AG04449 (cell line): ENCODE data around the gene TRAPPC2L.

Experiments
- CTCF ChIA-PET: fragments of 350-600 bp; formaldehyde crosslinking; extraction: SDS; loops from one replicate; lab custom pipeline; 2021; ENCODE audit warnings: antibody characterized with exemption; lab: Yijun Ruan, JAX
- POLR2A ChIA-PET: fragments of 400-600, 350-600 bp; formaldehyde crosslinking; extraction: SDS; loops from one replicate; lab custom pipeline; 2020; ENCODE audit warnings: antibody characterized with exemption, inconsistent platforms; lab: Yijun Ruan, JAX
- DNase-seq: peaks from one replicate; pipeline ENCODE4 v3.0.0-alpha.2; 2010; ENCODE audit warnings: low read depth, low spot score
- H3K4me3 ChIP-seq: 2 replicates; pipeline ENCODE4 v1.5.1; 2011; ENCODE audit warnings: low read depth, mild to moderate bottlenecking, control low read depth, low read length
- TF ChIP-seq, protein P1 (sequence below): IDR thresholded peaks from one replicate; pipeline ENCODE4 v1.5.1; 2011; ENCODE audit warnings: mild to moderate bottlenecking, moderate library complexity, low read length, control low read depth, inconsistent platforms; ENCODE audit not compliant: insufficient read depth; ENCODE audit errors: missing control alignments

Gene TRAPPC2L

DNA sequence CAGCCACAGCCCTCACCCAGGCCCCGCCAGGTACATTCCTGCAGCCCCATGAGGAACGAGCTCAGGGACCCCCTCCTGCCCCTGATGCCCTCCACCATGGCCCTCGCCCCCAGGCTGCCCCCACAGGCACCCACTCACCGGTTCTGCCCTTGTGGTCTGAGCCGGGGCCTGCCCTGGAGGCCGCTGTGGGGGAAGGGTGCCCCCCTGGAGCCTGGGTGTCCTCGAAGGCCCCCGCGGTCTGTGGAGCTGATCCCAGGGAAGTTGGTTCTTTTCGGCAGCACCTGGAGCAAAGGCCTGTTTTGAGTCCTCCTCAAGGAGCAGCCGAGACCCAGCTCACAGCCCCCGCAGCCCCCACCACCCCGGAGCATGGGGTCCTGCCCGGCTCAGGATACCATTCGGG is 7.2 kb downstream of the TRAPPC2L start:
- no peak for DNase-seq
- ChIA-PET CTCF (interaction anchor here (0.7 to 1.1 kb wide), 3 partner anchors 23 to 303 kb away, joined by 3 read pairs; no protein-coding TSS in a partner anchor), POLR2A (no interaction called here)
- TF ChIP-seq, protein P1, sequence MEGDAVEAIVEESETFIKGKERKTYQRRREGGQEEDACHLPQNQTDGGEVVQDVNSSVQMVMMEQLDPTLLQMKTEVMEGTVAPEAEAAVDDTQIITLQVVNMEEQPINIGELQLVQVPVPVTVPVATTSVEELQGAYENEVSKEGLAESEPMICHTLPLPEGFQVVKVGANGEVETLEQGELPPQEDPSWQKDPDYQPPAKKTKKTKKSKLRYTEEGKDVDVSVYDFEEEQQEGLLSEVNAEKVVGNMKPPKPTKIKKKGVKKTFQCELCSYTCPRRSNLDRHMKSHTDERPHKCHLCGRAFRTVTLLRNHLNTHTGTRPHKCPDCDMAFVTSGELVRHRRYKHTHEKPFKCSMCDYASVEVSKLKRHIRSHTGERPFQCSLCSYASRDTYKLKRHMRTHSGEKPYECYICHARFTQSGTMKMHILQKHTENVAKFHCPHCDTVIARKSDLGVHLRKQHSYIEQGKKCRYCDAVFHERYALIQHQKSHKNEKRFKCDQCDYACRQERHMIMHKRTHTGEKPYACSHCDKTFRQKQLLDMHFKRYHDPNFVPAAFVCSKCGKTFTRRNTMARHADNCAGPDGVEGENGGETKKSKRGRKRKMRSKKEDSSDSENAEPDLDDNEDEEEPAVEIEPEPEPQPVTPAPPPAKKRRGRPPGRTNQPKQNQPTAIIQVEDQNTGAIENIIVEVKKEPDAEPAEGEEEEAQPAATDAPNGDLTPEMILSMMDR, result no peak
- no peak overlapping the region for H3K4me3 ChIP-seq

DNA sequence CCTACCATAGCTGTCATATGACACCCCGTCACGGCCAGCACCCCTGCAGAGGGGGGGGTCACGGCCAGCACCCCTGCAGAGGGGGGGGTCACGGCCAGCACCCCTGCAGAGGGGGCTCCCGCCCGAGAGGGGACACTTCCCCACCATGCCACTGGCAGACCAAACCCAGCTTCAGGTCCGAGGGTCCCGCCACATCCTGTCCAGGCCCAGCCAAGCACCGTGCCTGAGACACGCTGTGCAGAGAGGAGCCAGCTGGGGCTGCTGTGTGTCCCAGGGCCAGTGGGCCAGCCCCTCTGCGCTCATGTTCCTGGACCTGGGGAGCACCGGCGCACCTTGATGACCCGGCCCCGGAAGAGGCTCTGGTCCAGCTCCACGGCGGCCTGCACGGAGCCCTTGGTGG is 7.6 kb downstream of the TRAPPC2L start:
- ChIA-PET CTCF (interaction anchor here (0.7 to 1.2 kb wide), 4 partner anchors 23 to 352 kb away, joined by 3 to 4 read pairs (median 3); no protein-coding TSS in a partner anchor), POLR2A (no interaction called here)
- TF ChIP-seq, protein P1, result no peak
- H3K4me3 ChIP-seq, result no peak overlapping the region
- no peak for DNase-seq

DNA sequence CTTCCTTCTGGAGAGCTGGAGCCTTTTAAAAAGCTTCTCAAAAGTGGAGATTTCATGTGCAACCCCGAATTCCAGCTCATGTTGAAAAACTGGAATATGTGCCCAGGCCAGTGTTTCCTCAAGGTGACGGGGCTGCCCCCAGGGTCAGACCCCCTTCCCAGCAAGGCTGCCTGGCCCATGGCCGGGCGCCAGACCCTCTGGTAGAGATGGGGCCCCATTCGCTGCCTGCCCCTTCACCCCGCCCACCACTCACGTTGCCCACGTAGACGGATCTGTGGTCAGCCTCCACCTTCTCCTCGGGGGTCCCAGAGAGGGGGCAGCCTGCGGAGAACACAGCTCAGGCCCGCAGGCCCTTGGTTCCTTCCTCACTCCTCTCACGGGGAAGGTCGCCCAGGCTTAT is 8.4 kb downstream of the TRAPPC2L start:
- ChIA-PET POLR2A (no interaction called here), CTCF (interaction anchor here (1.2 kb wide), 1 partner anchor 351 kb away, joined by 4 read pairs; no protein-coding TSS in a partner anchor)
- DNase-seq, result no peak
- TF ChIP-seq, protein P1, result no peak
- no peak overlapping the region for H3K4me3 ChIP-seq

DNA sequence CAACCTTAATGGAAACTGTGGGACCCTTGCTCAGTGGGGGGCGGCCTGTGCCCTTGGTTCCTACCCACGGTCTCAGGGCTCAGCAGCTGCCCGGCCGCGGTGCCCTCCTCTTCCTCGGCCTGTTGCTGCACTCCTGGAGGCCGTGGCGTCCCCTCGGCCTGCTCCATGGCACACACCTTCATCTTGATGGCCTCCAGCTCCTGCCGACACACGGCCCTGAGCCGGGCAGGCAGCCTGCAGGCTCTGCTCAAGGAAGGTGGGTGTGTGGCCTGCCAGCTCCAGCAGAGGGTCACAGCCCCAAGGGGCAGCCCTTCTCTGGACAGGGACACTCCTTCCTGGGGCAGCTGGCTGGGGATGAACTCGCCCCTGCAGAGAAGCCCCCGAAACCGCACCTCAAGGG is 8.8 kb downstream of the TRAPPC2L start:
- H3K4me3 ChIP-seq, result no peak overlapping the region
- POLR2A ChIA-PET, result no interaction called here
- CTCF ChIA-PET, result interaction anchor here (1.2 to 1.5 kb wide), 2 partner anchors 8 to 351 kb away, joined by 4 read pairs; no protein-coding TSS in a partner anchor
- TF ChIP-seq, protein P1, result no peak
- DNase-seq, result no peak

DNA sequence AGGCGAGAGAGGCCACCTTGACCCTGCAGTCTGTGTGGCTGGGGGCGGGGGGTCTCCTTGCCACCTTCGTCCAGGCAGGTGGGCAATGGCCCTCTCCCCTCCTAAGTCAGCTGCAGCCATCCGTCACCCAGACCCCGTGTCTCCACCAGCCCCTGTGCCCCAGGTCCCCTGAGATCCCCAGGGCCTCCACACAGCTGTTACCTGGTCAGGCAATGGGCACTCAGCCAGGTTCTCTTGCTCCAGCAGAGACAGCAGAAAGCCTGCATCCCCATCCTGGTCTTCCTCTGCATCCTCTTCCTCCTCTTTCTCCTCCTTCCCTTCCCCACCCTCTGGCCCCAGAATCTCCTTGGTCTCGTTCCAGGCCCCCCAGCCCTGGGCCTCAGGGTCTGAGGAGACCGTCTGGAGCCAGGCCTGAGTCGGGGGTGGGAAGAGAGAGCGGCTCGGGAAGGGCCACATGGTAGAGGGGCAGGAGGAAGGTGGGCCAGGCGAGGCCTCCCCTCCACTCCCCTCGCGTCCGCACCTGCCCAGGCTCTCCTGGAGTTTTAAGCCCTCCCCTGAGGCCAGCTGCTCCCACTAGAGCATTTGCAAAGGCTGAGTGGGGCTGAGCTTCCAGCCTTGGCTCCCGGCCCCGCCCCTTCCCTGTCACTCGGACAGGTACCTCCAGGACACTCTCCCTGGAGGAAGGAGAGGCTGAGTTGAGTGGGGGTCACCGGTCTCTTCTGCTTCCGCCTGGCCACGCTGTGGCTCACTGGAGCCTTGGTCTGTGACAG is 9.4 kb downstream of the TRAPPC2L start, which contains the start of gene PABPN1L:
Gene PABPN1L, minus strand, starts transcription at position 510 of the 770 bp plus-strand sequence. Its CDS starts 54 bp downstream, at position 456.
- CTCF ChIA-PET, result interaction anchor here (1.5 kb wide), 1 partner anchor 9 kb away, joined by 4 read pairs; no protein-coding TSS in a partner anchor
- H3K4me3 ChIP-seq, result no peak within 1 kb of the TSS
- POLR2A ChIA-PET, result no interaction called here
- TF ChIP-seq, protein P1, result no peak
- no peak for DNase-seq

DNA sequence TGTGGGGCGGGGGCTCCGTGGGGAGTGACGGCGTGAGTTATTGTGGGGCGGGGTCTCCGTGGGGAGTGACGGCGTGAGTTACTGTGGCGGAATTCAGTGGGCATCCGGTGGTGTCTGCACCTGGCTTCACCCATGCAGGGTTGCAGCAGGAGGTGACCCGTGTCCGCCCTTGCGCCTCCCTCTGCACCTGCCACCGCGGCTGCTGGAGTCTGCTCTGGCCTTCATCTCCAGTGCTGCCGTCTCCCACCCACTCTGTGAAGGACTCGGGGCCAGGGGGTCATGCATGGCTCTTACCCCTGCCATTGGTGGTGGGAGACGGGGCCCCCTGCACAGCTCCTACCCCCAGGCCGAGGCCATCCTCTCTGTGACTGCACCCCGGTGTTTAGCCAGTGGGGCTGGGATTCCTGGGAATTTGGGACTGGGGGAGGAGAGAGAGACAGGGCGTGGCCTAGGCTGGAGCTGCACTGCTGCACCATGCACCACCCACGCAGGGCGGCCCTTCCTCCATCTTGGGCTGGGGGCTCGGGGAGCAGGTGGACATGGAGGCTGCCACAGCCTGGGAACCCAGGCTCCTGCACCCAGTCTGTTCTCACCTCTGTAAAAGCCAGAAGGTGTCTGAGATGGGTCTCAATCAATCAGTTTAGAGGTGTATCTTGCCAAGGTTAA is 10.8 kb downstream of the TRAPPC2L start:
- TF ChIP-seq, protein P1, result no peak
- H3K4me3 ChIP-seq, result no peak overlapping the region
- ChIA-PET CTCF (interaction anchor here (2.1 kb wide), 1 partner anchor 10 kb away, joined by 8 read pairs; no protein-coding TSS in a partner anchor), POLR2A (no interaction called here)
- no peak for DNase-seq
